Subcutaneous abdominal adipose tissue (tissue), 5 donors: ENCODE measurements around the gene THEMIS2.
A peak's percentile ranks its signal among the peaks of the same experiment; 100 is the strongest.
"Not testable (repeated sequence)": the region's sequence is repeated elsewhere in the genome, so short reads cannot be mapped to it uniquely, and the experiment has no call there.

Experiments
- H3K27ac ChIP-seq: one replicate; pipeline ENCODE4 v1.7.0; 2013; ENCODE audit warnings: low read depth, mild to moderate bottlenecking, inconsistent platforms, low read length, moderate library complexity
- H3K27me3 ChIP-seq, 5 donors: one replicate each; pipeline ENCODE4 v1.7.0; 2013; ENCODE audit warnings: low read length in 5 of 5, inconsistent platforms in 1 of 5; ENCODE audit not compliant: control insufficient read depth in 5 of 5, insufficient read depth in 4 of 5
- H3K36me3 ChIP-seq, 5 donors: one replicate each; pipeline ENCODE4 v1.7.0; 2013; ENCODE audit warnings: low read length in 5 of 5; ENCODE audit not compliant: control insufficient read depth in 5 of 5, insufficient read depth in 5 of 5
- H3K4me1 ChIP-seq, 5 donors: one replicate each; pipeline ENCODE4 v1.7.0; 2013; ENCODE audit warnings: low read length in 5 of 5, mild to moderate bottlenecking in 3 of 5, moderate library complexity in 1 of 5; ENCODE audit not compliant: control insufficient read depth in 5 of 5, insufficient read depth in 5 of 5
- H3K4me3 ChIP-seq, 5 donors: one replicate each; pipeline ENCODE4 v1.7.0; 2013; ENCODE audit warnings: low read length in 5 of 5, low read depth in 1 of 5
- H3K9ac ChIP-seq, 5 donors: one replicate each; pipeline ENCODE4 v1.7.0; 2013; ENCODE audit warnings: low read length in 5 of 5, mild to moderate bottlenecking in 4 of 5, moderate library complexity in 3 of 5
- H3K9me3 ChIP-seq, 5 donors: one replicate each; pipeline ENCODE4 v1.7.0; 2013; ENCODE audit warnings: low read length in 5 of 5; ENCODE audit not compliant: control insufficient read depth in 5 of 5
- donor health status: healthy.
- donor health status: healthy.
- donor health status: healthy.
- donor health status: healthy.
- donor health status: healthy.

THEMIS2 gene

DNA sequence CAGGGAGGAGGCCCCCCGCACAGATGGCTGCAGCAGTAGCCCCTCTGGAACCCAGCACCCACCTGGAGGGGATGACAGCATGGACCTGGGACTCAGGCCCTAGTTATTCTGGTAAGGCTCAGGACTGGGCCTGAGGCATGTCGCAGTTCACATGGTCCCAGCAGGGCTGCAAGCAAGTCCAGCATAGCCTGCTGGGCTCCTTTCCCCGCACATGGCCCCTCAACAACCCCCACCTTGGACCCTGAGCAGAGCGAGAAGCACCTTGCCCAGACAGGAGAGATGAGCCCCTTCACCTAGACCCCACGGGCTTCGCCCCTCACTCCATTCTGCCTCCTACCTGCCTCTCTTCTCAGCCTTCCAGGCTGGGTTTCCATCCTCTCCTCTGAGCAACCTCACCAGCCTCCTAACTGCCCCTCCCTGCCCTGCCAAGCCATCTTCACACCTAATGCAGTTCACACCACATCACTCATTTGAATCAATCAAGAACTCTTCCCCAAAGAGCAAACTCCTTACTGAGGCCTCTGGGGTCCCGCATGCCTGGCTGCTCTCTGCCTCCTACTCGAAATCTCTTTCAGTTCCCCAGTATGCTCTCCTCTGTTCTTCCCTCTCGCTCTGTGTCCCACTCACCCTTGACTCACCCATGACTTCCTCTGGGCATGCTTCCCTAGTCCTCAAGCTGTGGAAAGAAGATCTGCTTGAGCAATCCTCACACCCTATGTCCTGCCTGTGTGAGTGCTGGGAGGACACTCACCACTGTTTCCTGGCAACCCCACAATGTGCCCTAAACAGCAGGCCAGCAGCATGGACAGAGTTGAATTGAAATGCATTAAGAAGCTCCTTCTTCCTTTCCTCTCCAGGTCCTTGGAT, 9.4 kb upstream of the THEMIS2 start:
- H3K27ac ChIP-seq, result peak overlapping the region; percentile 90
- H3K4me1 ChIP-seq, result peaks cover 10 to 52% (median 38%) of the 10 kb centered on the region in 5 donors
- peak overlapping the region; percentile 14 to 54 (median 42) for H3K4me3 ChIP-seq
- no peaks in the 10 kb centered on the region for H3K9me3 ChIP-seq
- H3K9ac ChIP-seq, result peak overlapping the region; percentile 12 to 80 (median 76)
- H3K27me3 ChIP-seq, result no peaks in the 10 kb centered on the region
- no peaks in the 10 kb centered on the region for H3K36me3 ChIP-seq

DNA sequence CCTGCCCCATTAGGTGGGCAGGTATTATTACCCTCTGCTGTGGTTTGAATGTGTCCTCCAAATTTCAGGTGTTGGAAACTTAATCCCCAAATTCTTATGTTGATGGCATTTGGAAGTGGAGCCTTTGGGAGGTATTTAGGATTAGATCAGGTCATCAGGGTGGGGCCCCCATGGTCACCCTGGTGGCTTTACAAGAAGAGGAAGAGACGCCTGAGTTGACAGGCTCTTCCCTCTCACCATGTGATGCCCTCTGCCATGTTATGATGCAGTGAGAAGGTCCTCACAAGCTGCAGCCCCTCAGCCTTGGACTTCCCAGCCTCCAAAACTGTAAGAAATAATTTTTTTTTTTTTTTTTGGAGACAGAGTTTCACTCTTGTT, 8.8 kb upstream of the THEMIS2 start:
- Histone ChIP-seq H3K27me3 (no peaks in the 10 kb centered on the region), H3K36me3 (no peaks in the 10 kb centered on the region), H3K9ac (peak overlapping the region in 3 of 5 donors; percentile 26 to 76 (median 56)), H3K4me3 (no peak overlapping the region), H3K4me1 (peaks cover 9 to 46% (median 34%) of the 10 kb centered on the region in 5 donors), H3K27ac (peak overlapping the region; percentile 90), H3K9me3 (no peaks in the 10 kb centered on the region)

DNA sequence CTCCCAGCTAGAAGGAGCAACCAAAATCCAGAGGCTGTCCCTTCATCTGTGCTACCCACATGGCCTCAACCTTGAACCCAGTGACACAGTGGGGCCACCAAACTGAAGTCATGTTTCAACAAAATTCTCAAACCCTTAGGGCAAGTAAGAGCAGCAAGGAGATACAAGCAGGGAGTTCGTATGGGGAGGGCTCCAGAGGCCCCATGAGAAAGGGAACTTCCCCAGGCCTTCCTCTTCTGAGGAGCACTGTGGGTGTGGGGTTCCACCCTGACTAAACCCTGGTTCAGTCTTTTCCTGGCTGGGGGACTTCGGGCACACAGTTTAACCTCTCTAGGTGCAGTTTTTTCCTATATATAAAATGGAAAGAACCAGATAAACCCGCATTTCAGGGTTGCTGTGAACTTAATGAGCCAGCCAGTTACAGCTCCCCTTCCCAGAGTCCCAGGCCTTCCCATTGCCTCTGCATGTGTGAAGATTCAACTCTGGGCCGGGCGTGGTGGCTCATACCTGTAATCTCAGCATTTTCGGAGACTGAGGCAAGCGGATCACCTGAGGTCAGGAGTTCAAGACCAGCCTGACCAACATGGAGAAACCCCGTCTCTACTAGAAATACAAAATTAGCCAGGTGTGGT, 8.0 kb upstream of the THEMIS2 start:
- no peak overlapping the region for H3K4me3 ChIP-seq
- peak overlapping the region; percentile 90 for H3K27ac ChIP-seq
- H3K9me3 ChIP-seq, result no peaks in the 10 kb centered on the region
- peaks cover 9 to 46% (median 36%) of the 10 kb centered on the region in 5 donors for H3K4me1 ChIP-seq
- peak overlapping the region; percentile 20 to 76 (median 56) for H3K9ac ChIP-seq
- H3K36me3 ChIP-seq, result no peaks in the 10 kb centered on the region
- no peaks in the 10 kb centered on the region for H3K27me3 ChIP-seq

DNA sequence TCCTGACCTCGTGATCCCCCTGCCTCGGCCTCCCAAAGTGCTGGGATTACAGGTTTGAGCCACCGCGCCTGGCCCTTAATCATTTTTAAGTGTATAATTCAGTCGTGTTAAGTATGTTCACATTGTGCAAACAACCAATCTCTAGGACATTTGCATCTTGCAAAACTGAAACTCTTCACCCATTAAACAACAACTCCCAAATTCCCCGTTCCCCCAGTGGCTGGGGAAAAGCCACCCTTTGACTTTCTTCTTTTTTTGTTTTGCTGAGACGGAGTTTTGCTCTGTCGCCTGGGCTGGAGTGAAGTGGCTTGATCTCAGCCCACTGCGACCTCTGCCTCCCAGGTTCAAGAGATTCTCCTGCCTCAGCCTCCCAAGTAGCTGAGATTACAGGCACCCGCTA, 6.5 kb upstream of the THEMIS2 start:
- Histone ChIP-seq H3K4me3 (no peak overlapping the region), H3K4me1 (peaks cover 9 to 50% (median 36%) of the 10 kb centered on the region in 5 donors), H3K27me3 (no peaks in the 10 kb centered on the region), H3K9ac (no peak overlapping the region), H3K9me3 (no peaks in the 10 kb centered on the region), H3K27ac (no peak overlapping the region), H3K36me3 (no peaks in the 10 kb centered on the region)

DNA sequence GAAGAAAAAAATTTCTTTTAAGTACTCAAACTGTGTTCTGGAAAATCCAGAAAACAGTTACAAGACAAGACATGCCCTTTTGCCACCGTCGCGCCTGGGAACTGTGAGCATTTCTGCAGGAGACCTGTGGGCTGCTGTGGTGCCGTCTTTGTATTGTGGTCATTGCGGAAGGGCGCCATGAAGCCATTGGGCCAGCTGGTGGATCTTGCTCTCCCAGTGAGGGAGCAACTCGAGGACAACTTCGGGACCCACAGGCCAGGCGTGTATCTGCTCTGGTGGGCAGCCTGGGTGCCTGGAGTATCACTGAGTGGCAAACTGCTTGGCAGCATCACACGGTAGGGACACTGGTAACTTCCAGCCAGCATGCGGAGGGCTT, 3.8 kb upstream of the THEMIS2 start:
- Histone ChIP-seq H3K4me3 (no peak overlapping the region), H3K36me3 (no peaks in the 10 kb centered on the region), H3K27me3 (no peaks in the 10 kb centered on the region), H3K27ac (no peak overlapping the region), H3K4me1 (peaks cover 0 to 48% (median 36%) of the 10 kb centered on the region in 5 donors), H3K9me3 (no peaks in the 10 kb centered on the region), H3K9ac (no peak overlapping the region)

DNA sequence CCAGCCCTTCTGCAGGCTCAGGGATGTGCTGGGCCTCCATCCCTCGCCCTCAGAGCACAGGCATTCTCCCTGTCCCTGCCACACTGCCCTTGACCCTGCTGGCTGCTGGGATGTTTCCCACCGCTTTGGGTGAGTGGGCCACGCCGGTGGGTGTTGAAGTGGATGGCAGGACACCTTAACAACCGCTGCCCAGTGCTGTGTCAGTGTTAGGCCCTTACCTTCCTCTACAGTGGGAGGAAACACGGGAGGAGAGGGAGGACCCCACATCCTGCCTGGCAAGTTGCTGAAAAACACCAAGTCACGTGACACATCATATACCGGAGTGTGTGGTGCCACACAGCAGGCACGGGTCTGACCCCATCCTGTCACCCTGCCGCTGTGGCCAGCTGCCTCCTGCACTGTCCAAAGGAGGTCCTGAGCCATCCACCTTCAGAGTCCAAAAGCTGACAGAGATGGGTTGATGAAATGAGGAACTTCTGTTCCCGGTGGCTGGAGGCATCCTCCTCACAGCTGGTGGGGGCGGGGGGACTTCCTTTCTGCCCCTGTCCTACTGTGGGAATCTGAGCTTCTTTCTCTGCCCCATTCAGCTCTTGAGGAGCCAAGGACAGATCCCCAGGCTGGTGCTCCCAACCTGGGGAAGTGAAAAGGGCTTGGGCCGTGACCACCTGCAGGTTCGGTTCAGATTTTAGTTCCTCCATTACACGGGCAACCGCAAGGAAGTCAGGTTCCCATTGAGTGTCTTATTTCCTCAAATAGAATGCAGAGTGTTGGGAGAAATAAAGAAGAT, 3.2 kb upstream of the THEMIS2 start:
- peaks cover 0 to 45% (median 32%) of the 10 kb centered on the region in 5 donors for H3K4me1 ChIP-seq
- H3K36me3 ChIP-seq, result no peaks in the 10 kb centered on the region
- H3K4me3 ChIP-seq, result no peak overlapping the region
- no peak overlapping the region for H3K27ac ChIP-seq
- no peaks in the 10 kb centered on the region for H3K9me3 ChIP-seq
- peak overlapping the region in 1 of 5 donors; percentile 1 for H3K9ac ChIP-seq
- no peaks in the 10 kb centered on the region for H3K27me3 ChIP-seq

DNA sequence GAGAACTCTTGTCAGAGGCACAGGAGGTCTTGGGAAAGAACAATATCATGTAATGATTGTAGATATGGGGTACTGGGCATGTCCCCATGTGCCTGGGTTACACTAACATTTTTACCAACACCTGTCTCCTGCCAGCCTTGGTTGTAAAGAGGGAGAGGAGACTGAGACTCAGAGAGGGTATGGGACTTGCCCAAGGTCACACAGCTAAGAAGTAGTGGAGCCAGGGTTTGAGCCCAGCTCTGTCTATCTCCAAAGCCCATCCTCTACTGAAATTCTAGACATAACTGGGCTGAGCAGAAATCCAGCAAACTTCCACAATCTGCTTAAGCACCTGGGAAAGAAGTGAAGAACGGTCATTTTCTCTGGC, 2.6 kb upstream of the THEMIS2 start:
- Histone ChIP-seq H3K27me3 (no peaks in the 10 kb centered on the region), H3K9ac (no peak overlapping the region), H3K9me3 (no peaks in the 10 kb centered on the region), H3K4me1 (peaks cover 0 to 39% (median 27%) of the 10 kb centered on the region in 5 donors), H3K36me3 (no peaks in the 10 kb centered on the region), H3K4me3 (no peak overlapping the region), H3K27ac (no peak overlapping the region)

DNA sequence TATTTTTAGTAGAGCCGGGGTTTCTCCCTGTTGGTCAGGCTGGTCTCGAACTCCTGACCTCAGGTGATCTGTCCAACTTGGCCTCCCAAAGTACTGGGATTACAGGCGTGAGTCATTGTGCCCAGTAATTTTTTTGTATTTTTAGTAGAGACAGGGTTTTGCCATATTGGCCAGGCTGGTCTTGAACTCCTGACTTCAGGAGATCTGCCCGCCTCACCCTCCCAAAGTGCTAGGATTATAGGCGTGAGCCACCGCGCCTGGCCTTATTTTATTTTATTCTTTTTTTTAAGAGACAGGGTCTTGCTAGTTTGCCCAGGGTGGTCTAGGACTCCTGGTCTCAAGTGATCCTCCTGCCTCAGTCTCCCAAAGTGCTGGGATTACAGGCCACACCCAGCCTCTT, 1.3 kb upstream of the THEMIS2 start:
- H3K4me1 ChIP-seq, result peaks cover 0 to 39% (median 21%) of the 10 kb centered on the region in 5 donors
- not testable (repeated sequence) for H3K36me3 ChIP-seq, H3K27ac ChIP-seq, H3K9ac ChIP-seq, H3K27me3 ChIP-seq, H3K4me3 ChIP-seq, H3K9me3 ChIP-seq

DNA sequence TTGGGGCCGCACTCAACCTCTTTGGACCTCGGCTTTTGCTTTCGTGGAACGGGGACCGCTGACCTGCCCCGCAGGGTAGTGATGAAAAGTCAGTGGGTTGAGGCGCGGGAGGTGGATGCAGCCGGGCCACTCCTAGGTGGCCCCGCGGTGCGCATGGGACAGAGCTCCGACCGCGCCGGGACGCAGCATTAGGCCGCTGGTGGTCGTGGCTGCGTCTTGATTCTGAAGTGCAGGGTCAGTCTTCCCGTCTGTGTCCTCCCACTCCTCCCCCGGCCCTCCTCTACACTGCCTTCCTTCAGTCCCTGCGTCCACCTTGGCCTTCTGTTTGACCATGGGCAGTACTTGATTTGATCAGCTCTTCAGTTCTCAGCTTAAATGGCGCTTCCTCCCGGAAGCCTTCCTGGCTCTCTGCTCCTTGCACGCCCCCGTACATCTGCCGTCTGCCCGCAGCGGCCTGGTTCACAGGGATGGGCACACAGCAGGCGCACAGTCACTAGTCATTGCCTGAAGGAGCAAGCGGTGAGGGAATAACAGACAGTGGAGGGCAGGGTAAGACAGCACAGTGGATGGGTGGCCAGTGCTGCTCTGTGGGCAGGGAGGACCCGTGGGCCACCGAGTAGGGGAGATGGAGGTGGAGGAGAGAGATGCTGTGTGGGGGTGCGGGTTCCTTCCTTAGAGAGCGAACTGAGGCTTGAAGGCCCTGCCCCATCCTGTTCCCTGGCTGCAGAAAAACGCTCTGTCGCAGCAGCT, 633 bp downstream of the THEMIS2 start:
- Histone ChIP-seq H3K27ac (peak overlapping the region; percentile 50), H3K36me3 (peaks cover 0 to 9% (median 4%) of the 10 kb centered on the region in 5 donors), H3K4me1 (peaks cover 0 to 46% (median 26%) of the 10 kb centered on the region in 5 donors)

More for the DNA sequence above, 633 bp downstream of the THEMIS2 start:
- H3K9me3 ChIP-seq, result no peaks in the 10 kb centered on the region
- peak overlapping the region in 4 of 5 donors; percentile 52 to 87 (median 82) for H3K9ac ChIP-seq
- peak overlapping the region; percentile 76 to 89 (median 83) for H3K4me3 ChIP-seq
- H3K27me3 ChIP-seq, result no peaks in the 10 kb centered on the region
